Calu3 (cell line): ENCODE data around the gene GARS1. TPM values are rescaled to one million over a fixed set of nuclear protein-coding genes. Genes with fewer than 3 reads are reported as not detected.

Experiments used
- BruUV-seq: library from RNA; stranded (reverse); fragments of 400-500 nt; replicated peaks from 2 replicates; lab custom pipeline; 2021; lab: Mats Ljungman, UMichigan
- CTCF ChIA-PET: fragments of 300-600 bp; sonication (Branson Sonifier 250); formaldehyde crosslinking; loops from one replicate; lab custom pipeline; 2022; ENCODE audit warnings: antibody characterized with exemption; lab: Charles Lee
- DNase-seq: peaks from one replicate; pipeline ENCODE4 v3.0.0; 2022
- H3K27ac Mint-ChIP-seq: one replicate; pipeline ENCODE4 v1.8.0; 2022; ENCODE audit warnings: mixed read lengths; ENCODE audit not compliant: unreplicated experiment
- H3K27me3 Mint-ChIP-seq: one replicate; pipeline ENCODE4 v1.8.0; 2022; ENCODE audit warnings: mixed read lengths; ENCODE audit not compliant: unreplicated experiment
- H3K36me3 Mint-ChIP-seq: one replicate; pipeline ENCODE4 v1.8.0; 2022; ENCODE audit warnings: mild to moderate bottlenecking, moderate library complexity, mixed read lengths; ENCODE audit not compliant: insufficient read depth, unreplicated experiment
- H3K4me1 Mint-ChIP-seq: one replicate; pipeline ENCODE4 v1.8.0; 2022; ENCODE audit warnings: mild to moderate bottlenecking, low read depth, mixed read lengths; ENCODE audit not compliant: unreplicated experiment
- H3K4me3 Mint-ChIP-seq: one replicate; pipeline ENCODE4 v1.8.0; 2022; ENCODE audit warnings: mild to moderate bottlenecking, low read depth, moderate library complexity, mixed read lengths; ENCODE audit not compliant: unreplicated experiment
- H3K9me3 Mint-ChIP-seq: one replicate; pipeline ENCODE4 v1.8.0; 2022; ENCODE audit warnings: low read depth, mixed read lengths; ENCODE audit not compliant: unreplicated experiment
- CTCF ChIP-seq: fragments of 200-600 bp; IDR thresholded peaks from one replicate; pipeline ENCODE4 v1.8.0; 2022; ENCODE audit warnings: antibody characterized with exemption; ENCODE audit not compliant: unreplicated experiment
- intact Hi-C: fragments of 100-400 bp; cut with micrococcal nuclease; formaldehyde crosslinking; loops from one replicate; pipeline ENCODE4 v1.10.0; 2022; ENCODE audit not compliant: unreplicated experiment
- total RNA-seq: library from RNA; stranded (reverse); gene quantifications from 2 replicates; pipeline ENCODE4 v1.2.3, GENCODE V29; 2022

GARS1 gene
- total RNA-seq, 1 experiment from 2014 or later: 283 TPM

GRCh38 chr7:30652698-30653641 is 58.3 kb downstream of the GARS1 start:
- H3K4me3 Mint-ChIP-seq: no peak overlapping the region
- intact Hi-C loops: no loop called here
- CTCF ChIA-PET: interaction anchor here (1.1 kb wide), 1 partner anchor 87 kb away, joined by 4 read pairs; no protein-coding TSS in a partner anchor
- BruUV-seq: no TSS peak
- no peaks in the 10 kb centered on the region for H3K9me3 Mint-ChIP-seq
- H3K27ac Mint-ChIP-seq: no peak overlapping the region
- DNase-seq: no peak
- no peaks in the 10 kb centered on the region for H3K27me3 Mint-ChIP-seq
- H3K36me3 Mint-ChIP-seq: peaks cover 29% of the 10 kb centered on the region
- H3K4me1 Mint-ChIP-seq: no peaks in the 10 kb centered on the region
- TF ChIP-seq CTCF: no peak

- H3K27me3 Mint-ChIP-seq: peaks cover under 1% of the 10 kb centered on the region
- no peaks in the 10 kb centered on the region for H3K4me1 Mint-ChIP-seq
- BruUV-seq: no TSS peak
- CTCF ChIA-PET: interaction anchor here (0.8 kb wide), 1 partner anchor 20 kb away, joined by 3 read pairs; no protein-coding TSS in a partner anchor
- H3K27ac Mint-ChIP-seq: no peak overlapping the region
- TF ChIP-seq CTCF: no peak
- H3K36me3 Mint-ChIP-seq: peaks cover 18% of the 10 kb centered on the region
- DNase-seq: no peak
- no peaks in the 10 kb centered on the region for H3K9me3 Mint-ChIP-seq
- intact Hi-C loops: no loop called here
- no peak overlapping the region for H3K4me3 Mint-ChIP-seq
These were observed 59.8 kb downstream of the GARS1 start for GRCh38 chr7:30654296-30655090.

- no peak overlapping the region for H3K4me3 Mint-ChIP-seq
- intact Hi-C loops: no loop called here
- CTCF ChIA-PET: interaction anchor here (0.8 kb wide), 1 partner anchor 19 kb away, joined by 3 read pairs; no protein-coding TSS in a partner anchor
- no peak overlapping the region for H3K27ac Mint-ChIP-seq
- no TSS peak for BruUV-seq
- no peaks in the 10 kb centered on the region for H3K9me3 Mint-ChIP-seq
- no peaks in the 10 kb centered on the region for H3K4me1 Mint-ChIP-seq
- peaks cover 9% of the 10 kb centered on the region for H3K27me3 Mint-ChIP-seq
- no peak for TF ChIP-seq CTCF
- peaks cover 16% of the 10 kb centered on the region for H3K36me3 Mint-ChIP-seq
- DNase-seq: no peak
These were observed 60.7 kb downstream of the GARS1 start for GRCh38 chr7:30655096-30655970.
